Measurements from ENCODE around the gene RAP1GAP2.
"Not testable (repeated sequence)": the region's sequence is repeated elsewhere in the genome, so short reads cannot be mapped to it uniquely, and the experiment has no call there.

The RAP1GAP2 gene

GRCh38 chr17:2889256-2889655 lies 93.0 kb downstream of the RAP1GAP2 start:
- no peak for DNase-seq

- DNase-seq = not testable (repeated sequence)
These were observed 94.5 kb downstream of the RAP1GAP2 start for GRCh38 chr17:2890778-2891177.

GRCh38 chr17:2892305-2892971 lies 96.2 kb downstream of the RAP1GAP2 start:
- DNase-seq = no peak

GRCh38 chr17:2893422-2893914 lies 97.2 kb downstream of the RAP1GAP2 start:
- DNase-seq = no peak

- no peak for DNase-seq
These were observed 98.5 kb downstream of the RAP1GAP2 start for GRCh38 chr17:2894782-2895181.

GRCh38 chr17:2897605-2898004 lies 101.4 kb downstream of the RAP1GAP2 start:
- no peak for DNase-seq

- no peak for DNase-seq
These were observed 102.2 kb downstream of the RAP1GAP2 start for GRCh38 chr17:2898255-2898926.

GRCh38 chr17:2899906-2900305 lies 103.7 kb downstream of the RAP1GAP2 start:
- no peak for DNase-seq

- no peak for DNase-seq
These were observed 104.6 kb downstream of the RAP1GAP2 start for GRCh38 chr17:2900842-2901241.

- DNase-seq = peak; percentile 18
These were observed 105.3 kb downstream of the RAP1GAP2 start for GRCh38 chr17:2901582-2901981.

GRCh38 chr17:2902546-2902945 lies 106.3 kb downstream of the RAP1GAP2 start:
- no peak for DNase-seq

- DNase-seq = no peak
These were observed 107.1 kb downstream of the RAP1GAP2 start for GRCh38 chr17:2903193-2903974.

GRCh38 chr17:2904135-2904534 lies 107.9 kb downstream of the RAP1GAP2 start:
- no peak for DNase-seq

GRCh38 chr17:2905269-2905668 lies 109.0 kb downstream of the RAP1GAP2 start:
- peak; percentile 18 for DNase-seq

GRCh38 chr17:2905696-2906501 lies 109.7 kb downstream of the RAP1GAP2 start:
- no peak for DNase-seq

- no peak for DNase-seq
These were observed 110.7 kb downstream of the RAP1GAP2 start for GRCh38 chr17:2906901-2907300.

- no peak for DNase-seq
These were observed 113.1 kb downstream of the RAP1GAP2 start for GRCh38 chr17:2909175-2909845.

- no peak for DNase-seq
These were observed 113.6 kb downstream of the RAP1GAP2 start for GRCh38 chr17:2909846-2910234.

GRCh38 chr17:2911035-2911754 lies 115.0 kb downstream of the RAP1GAP2 start:
- no peak for DNase-seq

GRCh38 chr17:2911755-2912111 lies 115.5 kb downstream of the RAP1GAP2 start:
- DNase-seq = no peak

- no peak for DNase-seq
These were observed 116.5 kb downstream of the RAP1GAP2 start for GRCh38 chr17:2912754-2913153.

GRCh38 chr17:2916461-2916860 lies 120.2 kb downstream of the RAP1GAP2 start:
- no peak for DNase-seq
